GM18519 (cell line): ENCODE measurements around the gene SUSD5.

Experiments
- ATAC-seq: cut with Tn5 transposase; IDR thresholded peaks from one replicate; pipeline ENCODE4 v1.9.1; 2021; ENCODE audit warnings: mild to moderate bottlenecking, moderate library complexity; ENCODE audit not compliant: unreplicated experiment, low FRiP score

SUSD5 gene

DNA sequence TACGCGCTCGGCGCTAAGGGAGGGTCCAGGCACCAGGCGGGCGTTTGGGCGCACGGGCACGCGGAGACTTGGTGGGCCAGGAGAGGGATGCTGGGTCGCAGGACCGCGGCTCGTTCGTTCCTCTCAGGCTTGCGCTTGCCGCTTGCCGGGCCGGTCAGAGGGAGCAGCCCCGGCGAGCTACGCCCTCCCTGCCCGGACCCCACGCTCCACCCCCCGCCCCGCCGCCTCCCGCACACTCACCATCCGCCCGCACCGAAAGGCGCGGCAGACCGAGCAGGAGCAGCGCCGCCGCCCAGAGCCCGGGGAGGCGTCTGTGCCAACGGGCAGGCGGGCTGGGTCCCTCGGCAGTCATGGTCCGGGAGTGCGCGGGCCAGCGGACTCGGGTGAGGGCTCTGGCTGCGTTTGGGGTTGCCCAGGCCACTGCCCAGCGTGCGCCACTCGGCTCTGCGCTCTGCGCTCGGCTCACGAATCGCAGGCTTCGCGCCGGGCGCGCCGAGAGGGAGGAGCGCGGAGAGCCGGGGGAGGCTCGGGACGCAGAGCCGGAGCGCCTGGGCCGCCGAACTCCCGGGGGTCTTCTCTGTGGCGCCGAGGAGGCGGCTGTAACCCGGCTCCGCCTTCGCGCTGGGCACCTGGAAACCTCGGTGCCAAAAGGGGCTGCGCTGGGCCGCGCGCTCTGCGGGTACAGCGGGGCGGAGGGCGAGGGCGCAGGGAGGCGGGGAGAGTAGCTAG is at the start of gene SUSD5:
Gene SUSD5 (minus strand): TSS at position 365 of the 729 bp plus-strand sequence. CDS start 13 bp downstream, at position 352.
- no peak for ATAC-seq

DNA sequence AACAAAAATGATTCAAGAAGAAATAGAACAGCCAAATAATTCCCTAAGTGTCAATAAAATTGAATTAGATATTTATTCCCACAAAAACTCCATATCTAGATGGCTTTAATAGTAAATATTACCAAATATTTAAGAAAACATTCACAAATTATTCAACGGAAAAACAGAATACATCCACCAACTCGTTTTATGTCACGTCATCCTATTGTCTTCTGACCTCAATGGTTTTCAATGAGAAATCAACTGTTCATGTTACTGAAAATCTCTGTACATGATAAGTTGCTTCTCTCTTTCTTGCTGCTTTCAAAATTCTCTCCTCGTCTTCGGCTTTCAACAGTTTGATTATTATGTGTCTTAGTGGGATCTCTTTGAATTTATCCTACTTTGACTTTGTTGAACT is 41.5 kb upstream of the SUSD5 start:
- ATAC-seq, result no peak

DNA sequence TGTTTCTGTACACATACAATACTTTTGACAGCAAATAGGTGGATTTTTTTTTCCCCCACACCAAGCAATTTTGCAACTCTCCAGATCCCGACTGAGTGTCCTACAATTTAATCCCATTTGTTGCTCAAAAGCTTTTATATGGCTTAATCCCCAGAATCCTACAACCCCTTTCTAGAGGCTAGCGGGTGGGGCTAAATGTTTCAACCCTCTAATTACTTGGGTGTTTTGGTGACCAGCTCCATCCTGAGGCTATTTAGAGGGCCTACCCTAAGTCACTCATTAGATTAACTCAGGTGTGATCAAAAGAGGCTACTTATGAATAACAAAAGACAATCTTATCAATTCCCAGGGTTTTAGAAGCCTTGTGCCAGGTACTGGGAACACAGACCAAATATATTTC is 37.6 kb upstream of the SUSD5 start:
- ATAC-seq, result no peak

DNA sequence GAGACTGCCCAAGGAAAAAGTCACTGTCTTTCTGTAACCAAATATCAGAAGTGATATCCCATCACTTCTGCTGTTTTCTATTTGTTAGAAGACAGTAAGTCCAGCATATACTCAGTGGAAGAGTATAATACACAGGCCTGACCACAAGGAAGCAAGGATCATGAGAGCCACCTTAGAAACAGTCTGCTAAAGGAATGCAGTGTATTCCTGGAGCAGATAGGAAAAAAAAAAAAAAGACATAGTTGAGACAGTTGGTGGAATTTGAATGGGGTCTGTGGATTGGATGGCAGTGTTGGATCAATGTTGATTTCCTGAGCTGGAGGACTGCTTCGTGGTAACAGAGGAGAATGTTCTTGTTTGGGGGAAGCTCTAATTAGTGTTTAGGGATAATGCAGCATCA is 32.1 kb upstream of the SUSD5 start:
- ATAC-seq, result no peak

DNA sequence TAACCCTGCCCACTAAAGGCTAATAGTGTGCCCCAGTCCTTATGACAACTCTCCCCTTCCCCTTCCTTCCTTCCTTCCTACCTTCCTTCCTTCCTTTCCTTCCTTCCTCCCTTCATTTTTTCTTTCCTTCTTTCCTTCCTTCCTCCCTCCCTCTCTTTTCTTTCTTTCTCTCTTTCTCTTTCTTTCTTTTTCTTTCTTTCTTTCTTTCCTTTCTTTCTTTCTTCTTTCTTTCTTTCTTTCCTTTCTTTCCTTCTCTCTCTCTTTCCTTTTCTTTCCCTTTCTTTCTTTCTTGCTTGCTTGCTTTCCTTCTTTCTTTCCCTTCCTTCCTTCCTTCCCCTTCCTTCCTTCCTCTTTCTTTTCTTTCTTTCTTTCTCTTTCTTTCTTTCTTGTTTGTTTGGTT is 28.2 kb upstream of the SUSD5 start:
- no peak for ATAC-seq

DNA sequence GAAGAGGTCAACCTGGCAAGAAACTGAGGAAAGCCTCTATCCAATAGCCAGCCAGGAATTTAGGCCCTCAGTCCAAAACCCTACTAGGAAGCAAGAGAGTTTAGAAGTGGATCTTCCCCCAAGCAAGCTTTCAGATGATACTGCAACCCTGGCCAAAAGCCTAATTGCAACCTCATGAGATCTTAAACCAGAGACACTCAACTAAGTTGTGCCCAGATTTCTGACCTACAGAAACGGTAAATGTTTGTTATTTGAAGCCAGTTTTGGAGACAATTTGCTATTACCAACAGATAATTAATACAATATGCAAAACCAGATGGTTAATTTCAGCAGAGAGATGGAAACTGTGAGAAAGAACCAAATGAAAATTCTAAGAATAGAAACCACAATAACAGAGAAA is 21.7 kb upstream of the SUSD5 start:
- no peak for ATAC-seq

DNA sequence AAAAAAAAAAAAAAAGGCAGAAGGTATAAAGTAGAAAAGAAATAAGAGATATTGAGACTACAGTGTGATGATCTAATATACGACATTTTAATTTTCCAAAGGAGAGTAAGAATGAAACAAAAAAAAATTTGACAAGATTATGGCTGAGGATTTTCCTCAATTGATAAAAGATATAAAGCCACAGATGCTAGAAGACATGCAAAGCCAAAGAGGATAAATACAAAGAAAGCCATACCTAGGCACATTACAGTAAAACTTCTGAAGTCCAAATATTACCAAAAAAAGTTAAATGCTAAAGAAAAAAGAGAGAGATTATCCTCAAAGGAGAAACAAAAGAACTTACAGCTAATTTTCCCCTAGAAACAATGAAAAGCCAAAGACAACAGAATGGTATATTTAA is 20.3 kb upstream of the SUSD5 start:
- no peak for ATAC-seq

DNA sequence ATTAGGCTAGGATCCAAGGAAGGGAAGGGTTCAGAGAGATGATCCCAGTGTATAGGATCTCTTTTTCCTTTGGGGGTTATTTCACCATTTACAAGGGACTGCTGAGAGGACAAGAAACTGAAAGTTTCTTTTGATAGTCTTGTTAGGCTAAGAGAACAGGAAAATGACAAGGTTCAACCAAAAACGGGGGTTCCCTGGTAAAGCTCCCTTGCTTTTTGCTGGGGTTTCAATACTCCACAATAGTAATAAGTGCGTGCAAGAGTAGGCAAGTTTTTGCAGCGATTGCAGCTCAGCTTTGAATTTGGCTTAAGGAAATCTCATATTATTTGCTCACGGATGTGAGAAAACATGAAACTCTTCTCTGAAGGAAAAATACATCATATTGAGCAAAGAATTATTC is 18.8 kb upstream of the SUSD5 start:
- ATAC-seq, result no peak

DNA sequence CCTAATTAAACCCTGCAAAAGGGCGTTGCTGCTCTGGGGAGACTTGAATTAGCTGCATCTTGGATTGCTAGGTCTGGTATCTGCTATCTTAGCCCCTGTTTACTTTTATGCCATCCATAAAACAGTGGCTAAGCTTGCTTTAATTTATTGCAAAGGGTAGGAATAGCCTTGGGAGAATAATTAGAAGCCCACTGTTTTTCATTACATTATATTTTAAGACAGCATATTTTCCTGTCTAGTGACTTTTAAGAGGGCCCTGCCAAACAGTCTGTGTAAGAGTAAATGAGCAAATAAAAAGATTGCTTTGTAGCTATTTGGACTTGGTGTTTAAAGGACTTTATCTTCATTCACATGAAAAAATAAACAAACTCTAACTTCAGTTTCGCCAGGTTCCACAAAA is 17.4 kb upstream of the SUSD5 start:
- ATAC-seq, result no peak

DNA sequence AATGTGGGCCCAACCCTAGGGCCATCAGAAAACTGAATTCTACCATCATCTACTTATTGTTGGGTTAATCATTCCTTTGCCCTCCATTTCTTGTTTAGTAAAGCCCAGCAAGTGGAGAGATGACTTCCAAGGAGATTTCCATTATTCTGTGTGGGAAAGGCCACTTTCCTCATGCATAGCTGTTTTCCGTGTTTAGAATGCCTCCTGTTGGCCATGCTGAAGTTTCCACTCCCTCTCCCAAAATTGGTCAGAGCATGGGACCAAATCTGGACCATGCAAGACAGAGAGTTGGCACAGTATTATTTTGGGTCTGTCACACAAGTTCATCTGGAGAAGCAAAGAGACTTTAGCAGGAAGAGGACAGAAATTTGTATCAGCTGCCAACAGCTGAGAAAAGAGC is 15.3 kb upstream of the SUSD5 start:
- no peak for ATAC-seq

DNA sequence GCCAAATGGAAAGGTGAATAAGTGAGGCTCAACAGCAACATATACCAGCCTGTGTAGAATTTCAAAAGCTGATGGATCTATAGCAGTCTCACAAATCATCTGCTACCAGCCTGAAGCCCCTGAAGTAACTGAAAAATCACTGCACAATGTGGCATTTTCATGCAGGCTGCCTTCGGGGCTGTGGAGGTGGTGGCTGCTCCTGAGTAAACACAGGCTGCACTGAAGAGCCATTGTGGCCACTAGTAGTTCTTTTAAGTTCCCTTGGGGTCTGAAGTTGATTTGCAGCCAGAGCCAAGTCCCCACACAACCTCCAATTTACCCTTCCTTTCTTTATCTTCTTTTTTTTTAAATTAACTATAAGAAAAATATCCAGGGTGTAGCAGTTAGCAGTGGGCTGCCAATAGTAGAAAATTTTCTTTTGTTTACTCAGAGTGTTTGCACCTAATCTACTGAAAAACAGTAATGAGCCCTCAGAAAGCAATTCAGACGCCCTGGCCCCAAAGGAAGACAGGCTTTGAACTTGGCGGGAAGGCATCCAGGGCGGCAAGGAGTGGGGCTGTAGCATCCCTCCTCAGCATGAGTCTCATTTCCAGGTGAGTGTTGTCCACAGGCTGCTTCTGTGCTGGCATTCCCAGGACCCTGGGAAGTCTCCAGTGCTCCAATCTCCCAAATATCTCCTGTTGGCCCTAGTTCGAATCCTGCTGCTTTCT is 13.3 kb upstream of the SUSD5 start:
- ATAC-seq, result no peak

DNA sequence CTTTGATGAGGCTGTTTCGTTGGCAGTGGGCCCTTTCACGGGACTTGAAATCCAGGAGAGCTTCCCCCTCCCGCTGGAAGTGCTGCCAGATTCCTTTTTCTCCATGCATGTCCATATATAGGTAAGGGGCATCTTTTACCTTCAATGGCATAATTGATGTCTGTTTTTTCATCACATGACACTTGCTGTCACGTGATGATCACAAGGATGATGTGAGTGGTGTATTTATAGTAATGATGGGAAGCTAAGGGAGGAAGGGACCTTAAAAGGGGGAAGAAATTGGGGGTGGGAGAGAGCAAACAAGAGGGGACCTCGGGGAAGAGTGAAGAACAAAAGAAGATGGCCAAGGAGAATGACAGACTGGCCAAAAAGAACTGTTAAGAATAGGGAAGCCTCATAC is 11.3 kb upstream of the SUSD5 start:
- ATAC-seq, result no peak

DNA sequence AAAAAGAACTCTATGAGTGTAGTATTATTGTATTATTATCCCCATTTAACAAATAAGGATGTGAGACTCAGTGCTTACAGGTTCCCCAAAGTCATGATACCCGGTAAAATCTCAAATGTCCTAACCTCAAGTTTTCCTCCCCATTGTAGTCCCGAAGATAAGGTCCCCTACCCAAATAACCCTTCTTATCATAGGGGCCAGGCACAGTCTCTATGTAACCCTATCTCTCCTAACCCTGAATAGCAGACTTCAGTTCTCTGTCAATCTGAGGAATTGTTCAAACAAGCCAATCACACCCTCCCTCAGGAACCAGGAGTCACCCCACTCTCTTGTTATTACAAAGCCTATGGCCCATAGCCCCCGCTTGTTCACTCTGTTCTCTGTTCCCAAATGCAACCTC is 10.5 kb upstream of the SUSD5 start:
- ATAC-seq, result no peak

DNA sequence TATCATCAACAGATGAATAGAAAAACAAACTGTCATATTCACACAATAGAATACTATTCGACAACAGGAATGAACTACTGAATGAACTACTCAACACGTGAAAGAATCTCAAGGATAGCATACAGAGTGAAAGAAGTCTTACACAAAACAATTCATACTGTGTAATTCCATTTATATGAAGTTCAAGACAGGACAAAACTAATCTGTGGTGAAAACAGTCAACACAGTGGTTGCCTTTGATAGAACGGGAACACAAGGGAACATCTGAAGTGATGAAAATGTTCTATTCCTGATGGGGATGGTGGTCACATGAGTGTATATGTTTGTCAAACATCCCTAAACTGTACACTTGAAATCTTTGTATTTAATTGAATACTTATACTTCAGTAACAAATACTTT is 2.6 kb upstream of the SUSD5 start:
- no peak for ATAC-seq

DNA sequence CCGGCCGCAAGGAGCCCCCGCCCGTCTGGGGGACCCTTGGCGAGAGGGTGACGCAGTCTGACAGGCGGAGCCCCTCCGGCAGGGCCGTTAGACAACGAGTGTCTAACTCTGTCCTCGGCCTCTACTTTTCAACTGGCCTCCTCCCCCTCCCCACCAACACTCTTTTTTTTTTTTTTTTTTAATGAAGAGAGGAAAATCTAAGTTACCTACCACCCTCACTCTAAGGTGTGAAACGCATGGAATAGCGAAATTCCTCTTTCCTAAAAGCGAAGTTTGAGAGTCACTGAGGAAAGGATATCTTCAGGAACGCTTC is 521 bp upstream of the SUSD5 start:
- no peak for ATAC-seq

DNA sequence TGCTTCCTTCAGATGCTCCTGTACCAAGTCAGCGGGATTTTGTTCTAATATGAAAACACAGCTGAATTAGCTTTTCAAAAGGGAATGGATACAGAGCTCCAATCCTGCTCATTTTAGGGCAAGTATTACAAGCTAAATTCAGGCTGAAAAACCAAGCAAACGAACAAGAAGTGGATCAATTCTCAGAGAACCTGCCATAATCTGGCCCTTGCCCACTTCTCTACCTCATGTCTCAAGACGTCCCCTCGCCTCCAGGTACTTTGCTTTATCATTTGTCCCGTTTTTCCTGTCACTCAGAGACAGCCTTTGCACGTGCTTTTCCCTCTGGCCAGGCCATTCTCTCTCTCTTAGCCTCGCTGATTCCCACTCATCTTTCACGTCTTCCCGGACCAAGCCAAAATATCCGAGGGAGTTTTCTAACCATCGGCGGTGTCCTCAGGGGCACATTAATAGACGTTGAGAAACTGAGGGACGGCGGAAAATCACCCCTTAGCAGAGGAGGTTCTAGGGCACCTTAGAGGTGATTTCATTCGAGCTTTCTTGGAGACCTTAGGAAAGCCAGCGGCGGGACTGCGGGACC is 654 bp downstream of the SUSD5 start:
- no peak for ATAC-seq

DNA sequence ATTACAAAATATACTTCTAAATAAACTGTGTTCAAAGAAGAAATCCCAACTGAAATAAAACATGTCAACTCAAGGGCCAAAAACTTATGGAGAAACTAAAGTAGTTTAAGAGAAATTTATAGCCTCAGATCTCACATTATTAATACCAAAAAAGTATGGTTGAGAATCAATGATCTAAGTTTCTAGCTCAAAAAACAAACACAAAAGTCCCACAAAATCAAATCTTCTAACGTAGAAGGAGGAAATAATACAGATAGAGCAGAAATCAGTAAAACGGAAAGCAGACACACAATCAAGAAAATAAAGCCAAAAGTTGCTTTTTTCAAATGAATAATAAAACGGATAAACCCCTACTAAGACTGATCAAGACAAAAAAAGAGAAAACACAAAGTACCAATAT is 2.9 kb downstream of the SUSD5 start:
- ATAC-seq, result no peak

DNA sequence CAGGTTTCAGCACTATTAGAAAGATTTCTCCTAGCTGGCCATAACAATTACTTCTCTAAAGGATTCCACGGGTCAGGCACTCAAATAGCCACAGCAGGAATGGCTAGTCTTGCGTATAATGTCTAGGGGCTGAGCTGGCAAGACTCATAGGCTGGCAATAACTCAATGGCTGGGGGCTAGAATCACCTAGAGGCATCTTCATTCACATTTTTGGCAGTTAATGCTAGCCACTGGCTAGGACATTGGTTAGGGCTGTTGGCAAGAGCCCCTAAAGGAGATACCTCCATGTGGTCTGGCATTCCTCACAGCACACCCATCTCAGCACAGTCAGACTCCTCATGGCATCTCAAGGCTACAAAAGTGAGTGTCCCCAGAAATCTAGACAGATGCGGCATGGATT is 6.2 kb downstream of the SUSD5 start:
- ATAC-seq, result no peak

DNA sequence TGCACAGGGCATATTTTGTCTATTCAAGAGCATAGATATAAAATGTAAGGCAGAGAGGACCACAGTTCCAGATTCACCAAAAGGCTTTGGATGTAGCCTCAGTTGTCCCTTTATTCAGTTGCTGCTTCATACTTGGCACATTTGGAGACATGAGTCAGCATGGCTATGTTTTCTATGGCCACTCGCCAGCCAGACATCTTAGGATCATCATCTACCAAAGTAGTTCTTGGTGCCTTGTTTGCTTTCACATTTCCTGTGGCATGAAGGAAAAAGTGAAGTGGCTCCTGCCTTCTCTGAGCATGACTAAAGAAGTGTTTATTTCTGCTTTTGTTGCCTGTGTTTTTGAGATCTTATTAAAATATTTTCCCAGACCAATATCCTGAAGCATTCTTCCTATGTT is 7.2 kb downstream of the SUSD5 start:
- ATAC-seq, result no peak

DNA sequence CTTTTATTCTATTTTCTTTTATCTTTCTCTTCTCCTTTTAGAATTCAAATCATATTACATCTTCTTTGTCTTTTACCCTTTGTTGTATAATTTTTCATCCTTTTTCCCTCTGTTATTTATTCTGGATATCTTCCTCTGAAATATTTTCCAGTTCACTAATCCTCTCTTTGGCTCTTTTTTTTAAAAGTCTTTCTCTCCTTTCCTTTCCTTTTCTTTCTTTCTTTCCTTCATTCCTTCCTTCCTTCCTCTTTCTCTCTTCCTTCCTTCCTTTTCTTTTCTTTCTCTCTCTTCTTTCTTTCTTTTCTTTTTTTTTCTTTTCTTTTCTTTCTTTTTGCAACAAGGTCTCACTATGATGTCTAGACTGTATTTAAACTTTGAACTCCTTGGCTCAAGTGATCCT is 9.3 kb downstream of the SUSD5 start:
- ATAC-seq, result no peak

DNA sequence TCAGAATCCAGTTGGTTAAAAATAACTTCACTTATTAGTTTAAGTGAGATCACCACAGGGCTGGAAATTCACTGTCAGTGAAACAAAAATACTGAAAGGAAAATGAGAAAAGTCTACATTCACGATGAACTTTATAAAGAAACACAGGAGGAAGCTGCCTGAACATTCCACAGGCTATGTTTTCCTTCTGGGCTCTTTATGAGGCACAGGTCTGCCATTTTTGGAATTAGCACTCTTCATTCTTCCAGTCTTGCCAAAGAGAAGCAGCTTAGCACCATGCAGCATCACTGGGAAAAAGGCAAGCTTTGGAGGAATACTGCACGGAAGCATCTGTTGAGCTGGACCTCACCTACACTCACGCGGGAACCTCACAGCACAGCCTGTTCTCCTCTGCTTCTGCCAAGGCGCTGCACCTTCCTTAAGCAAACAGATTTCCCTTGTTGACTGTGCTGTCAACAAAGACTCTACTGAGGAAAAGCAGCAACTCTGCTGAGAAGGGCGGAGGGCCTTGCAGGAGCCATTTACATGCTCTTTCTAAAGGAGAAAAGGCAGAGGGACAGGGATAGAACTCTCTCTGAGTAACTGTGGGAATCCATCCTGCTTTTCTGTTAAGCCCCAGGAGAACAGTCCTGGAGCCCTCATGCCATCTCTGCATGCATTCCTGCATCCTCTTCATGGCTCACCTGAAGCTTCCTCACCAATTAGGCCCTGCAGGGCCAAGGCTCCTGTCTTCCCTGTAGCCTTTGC is 15.7 kb downstream of the SUSD5 start:
- no peak for ATAC-seq
